H1 (cell line): ENCODE measurements around the gene HMCN1. TPM values are rescaled to one million over a fixed set of nuclear protein-coding genes. Genes with fewer than 3 reads are reported as not detected.

Experiments used
- BACH1 ChIP-seq: IDR thresholded peaks from 2 replicates; pipeline ENCODE4 v1.6.1; 2012; ENCODE audit warnings: low read length, improper control_type of control experiment
- CREB1 ChIP-seq: IDR thresholded peaks from 2 replicates; pipeline ENCODE4 v1.6.1; 2012; ENCODE audit warnings: inconsistent platforms
- HDAC2 ChIP-seq, 2 experiments: fragments of 300-600 bp in 1 of 2; sonication (generic) in 1 of 2; IDR thresholded peaks; 2 replicates each; pipeline ENCODE4 v1.6.1; 2011 to 2012; ENCODE audit warnings: low read depth in 2 of 2, low read length in 2 of 2, mild to moderate bottlenecking in 2 of 2, moderate library complexity in 2 of 2, borderline replicate concordance in 1 of 2, inconsistent platforms in 1 of 2
- POLR2AphosphoS5 ChIP-seq: IDR thresholded peaks from 2 replicates; pipeline ENCODE4 v1.6.1; 2011; ENCODE audit warnings: low read depth, low read length
- RNF2 ChIP-seq: fragments of 200-900, 300-1000 bp; sonication (generic); IDR thresholded peaks from 2 replicates; pipeline ENCODE4 v1.7.1; 2016; ENCODE audit warnings: borderline replicate concordance, low read depth, mild to moderate bottlenecking, antibody characterized with exemption, low read length; ENCODE audit not compliant: poor library complexity, severe bottlenecking; ENCODE audit errors: missing control alignments
- SP4 ChIP-seq: IDR thresholded peaks from 2 replicates; pipeline ENCODE4 v1.6.1; 2012; ENCODE audit warnings: low read length, inconsistent platforms
- polyA plus RNA-seq, 7 experiments: library from polyadenylated mRNA; depleted of rRNA in 3 of 7; stranded (reverse) in 5 of 7; unstranded in 2 of 7; fragments of >200 nt in 5 of 7; fragments of 200-250 nt in 2 of 7; gene quantifications; 1 replicate in 5 of 7; 2 replicates in 1 of 7; 4 replicates in 1 of 7; pipeline versions ENCODE4 v1.2.1 to v1.2.3, GENCODE V29; 2011 to 2013; ENCODE audit warnings: missing spikeins in 2 of 7, mixed read lengths in 2 of 7
- total RNA-seq: library from RNA; stranded (reverse); fragmentation: NEBNext Ultra II Directional; extraction: Animal tissue kit (Norgen Biotek cat#: 25700); gene quantifications from 2 replicates; pipeline ENCODE4 v1.2.1, GENCODE V29; 2021

HMCN1 gene
- total and polyA plus RNA-seq, 2 of the 8 experiments (the other 6 are each of a cell fraction or from before 2014, with no cell fraction given), result 13.8 to 14.6 TPM

- TF ChIP-seq RNF2 (no peak), POLR2AphosphoS5 (no peak), HDAC2 (IDR thresholded peaks at IDR 0.05; ENCODE audit: borderline replicate concordance in 1 of 2, low read depth in 2 of 2, low read length in 2 of 2) (no peak), BACH1 (no peak), CREB1 (no peak), SP4 (no peak)
- TF ChIP-seq, all 59 proteins: peak for 0
Observed at GRCh38 chr1:186102547-186103148, 368.5 kb downstream of the HMCN1 start (continued).
